Uterus (tissue), 2 donors: ENCODE results near the gene ATF6B.

ENCODE experiments used
- CTCF ChIP-seq, 4 experiments: fragments of 200-600 bp in 2 of 4; fragments of 450-650 bp in 2 of 4; sonication (generic) in 2 of 4; IDR thresholded peaks; one replicate each; pipeline ENCODE4 v1.5.1; 2016 to 2019; ENCODE audit warnings: antibody characterized with exemption in 4 of 4, mild to moderate bottlenecking in 2 of 4, moderate library complexity in 1 of 4
- POLR2A ChIP-seq, 2 donors: fragments of 450-650 bp; IDR thresholded peaks; one replicate each; pipeline ENCODE4 v1.6.1; 2016; ENCODE audit warnings: antibody characterized with exemption in 2 of 2, mild to moderate bottlenecking in 1 of 2, moderate library complexity in 1 of 2

DNA sequence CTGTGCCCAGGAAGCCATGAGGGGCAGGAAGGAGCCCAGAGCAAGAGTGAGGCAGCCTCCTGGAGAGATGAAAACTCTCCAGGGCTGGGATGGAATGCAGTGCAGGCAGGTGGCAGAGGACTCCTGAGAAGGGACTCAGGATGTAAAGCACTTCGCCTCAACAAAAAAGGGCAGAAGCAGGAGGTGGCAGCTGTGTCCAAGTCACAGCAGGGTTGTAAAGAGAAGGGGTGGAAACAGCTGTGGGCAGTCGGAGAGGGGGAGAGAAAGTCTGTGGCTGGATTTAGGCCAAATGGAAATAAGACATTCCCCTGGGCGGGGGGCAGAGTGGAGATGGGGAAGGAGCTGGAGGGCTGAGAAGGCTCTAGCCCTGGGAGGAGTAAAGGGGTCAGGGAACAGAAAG is 54.9 kb downstream of the ATF6B start:
- TF ChIP-seq CTCF (IDR thresholded peaks at IDR 0.05) (no peak), POLR2A (IDR thresholded peaks at IDR 0.05) (no peak)
